ENCODE results near the gene CENPU.
"Not testable (repeated sequence)": the region's sequence is repeated elsewhere in the genome, so short reads cannot be mapped to it uniquely, and the experiment has no call there.

Gene CENPU

DNA sequence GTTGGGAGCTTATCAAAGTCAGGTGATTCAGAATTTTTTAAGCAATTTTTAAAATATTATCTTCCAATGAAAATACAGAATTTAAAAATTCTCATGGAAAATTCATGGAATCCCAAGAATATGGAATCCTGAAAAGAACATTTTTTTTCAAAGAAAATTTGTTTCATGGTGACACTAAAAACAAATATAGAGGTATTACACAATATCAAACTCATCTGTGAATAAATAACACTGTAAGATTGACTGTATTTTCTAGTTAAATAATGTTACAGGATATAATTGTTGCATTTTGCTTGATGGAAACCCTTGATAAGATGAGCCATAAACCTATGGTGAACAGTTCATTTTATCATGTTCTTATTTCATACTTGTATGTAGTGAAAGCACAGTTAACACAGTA is 72.9 kb downstream of the CENPU start:
- H3K4me3 ChIP-seq (ENCODE audit: low read length) = no peak overlapping the region
- no peak overlapping the region for H3K9ac ChIP-seq (ENCODE audit: low read length)
- H3K4me1 ChIP-seq (ENCODE audit: control insufficient read depth, insufficient read depth, low read length) = no peaks in the 10 kb centered on the region
- H3K27me3 ChIP-seq (replicated peaks; ENCODE audit: control insufficient read depth, insufficient read depth, low read length) = no peaks in the 10 kb centered on the region
- H3K9me3 ChIP-seq (ENCODE audit: control insufficient read depth, low read length) = no peaks in the 10 kb centered on the region
- no peak for DNase-seq (ENCODE audit: low read depth)
- peaks cover 19% of the 10 kb centered on the region for H3K36me3 ChIP-seq (ENCODE audit: control insufficient read depth, insufficient read depth, low read length, severe bottlenecking)

DNA sequence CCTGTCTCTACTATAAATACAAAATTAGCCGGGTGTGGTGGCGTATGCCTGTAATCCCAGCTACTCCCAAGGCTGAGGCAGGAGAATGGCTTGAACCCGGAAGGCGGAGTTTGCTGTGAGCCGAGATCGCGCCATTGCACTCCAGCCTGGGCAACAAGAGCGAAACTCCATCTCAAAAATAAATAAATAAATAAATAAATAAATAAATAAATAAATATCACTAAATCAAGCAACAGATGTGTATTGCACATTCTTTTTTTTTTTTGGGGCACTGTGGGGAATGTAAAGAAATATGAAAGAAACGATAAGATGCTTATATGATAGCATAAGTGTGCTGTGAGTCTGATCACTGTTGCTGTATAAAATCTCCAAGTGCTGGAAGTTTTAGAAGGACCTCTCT is 76.1 kb downstream of the CENPU start:
- H3K4me1 ChIP-seq (ENCODE audit: control insufficient read depth, insufficient read depth, low read length); H3K27me3 ChIP-seq (replicated peaks; ENCODE audit: control insufficient read depth, insufficient read depth, low read length); H3K9me3 ChIP-seq (ENCODE audit: control insufficient read depth, low read length); DNase-seq (ENCODE audit: low read depth); H3K4me3 ChIP-seq (ENCODE audit: low read length); H3K9ac ChIP-seq (ENCODE audit: low read length): not testable (repeated sequence)
- peaks cover 19% of the 10 kb centered on the region for H3K36me3 ChIP-seq (ENCODE audit: control insufficient read depth, insufficient read depth, low read length, severe bottlenecking)

DNA sequence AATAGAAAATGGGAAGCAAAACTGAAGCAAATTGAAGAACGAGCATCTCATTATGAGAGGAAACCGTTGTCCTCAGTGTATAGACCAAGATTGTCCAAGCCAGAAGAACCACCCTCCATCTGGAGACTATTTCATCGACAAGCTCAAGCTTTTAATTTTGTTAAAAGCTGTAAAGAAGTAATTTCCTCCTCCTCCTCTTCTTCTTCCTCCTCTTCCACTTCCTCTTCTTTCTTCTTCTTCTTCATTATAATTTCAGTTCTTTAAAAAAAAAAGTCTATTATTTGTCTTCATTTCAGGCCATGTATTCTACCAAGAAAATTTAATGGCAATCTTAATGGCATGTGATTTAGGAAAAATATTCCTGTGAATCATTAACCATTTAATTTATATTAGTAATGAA is 76.8 kb downstream of the CENPU start:
- DNase-seq (ENCODE audit: low read depth) = no peak
- H3K4me3 ChIP-seq (ENCODE audit: low read length) = no peak overlapping the region
- no peak overlapping the region for H3K9ac ChIP-seq (ENCODE audit: low read length)
- H3K4me1 ChIP-seq (ENCODE audit: control insufficient read depth, insufficient read depth, low read length) = peaks cover 8% of the 10 kb centered on the region
- H3K36me3 ChIP-seq (ENCODE audit: control insufficient read depth, insufficient read depth, low read length, severe bottlenecking) = peaks cover 19% of the 10 kb centered on the region
- H3K9me3 ChIP-seq (ENCODE audit: control insufficient read depth, low read length) = no peaks in the 10 kb centered on the region
- H3K27me3 ChIP-seq (replicated peaks; ENCODE audit: control insufficient read depth, insufficient read depth, low read length) = no peaks in the 10 kb centered on the region

DNA sequence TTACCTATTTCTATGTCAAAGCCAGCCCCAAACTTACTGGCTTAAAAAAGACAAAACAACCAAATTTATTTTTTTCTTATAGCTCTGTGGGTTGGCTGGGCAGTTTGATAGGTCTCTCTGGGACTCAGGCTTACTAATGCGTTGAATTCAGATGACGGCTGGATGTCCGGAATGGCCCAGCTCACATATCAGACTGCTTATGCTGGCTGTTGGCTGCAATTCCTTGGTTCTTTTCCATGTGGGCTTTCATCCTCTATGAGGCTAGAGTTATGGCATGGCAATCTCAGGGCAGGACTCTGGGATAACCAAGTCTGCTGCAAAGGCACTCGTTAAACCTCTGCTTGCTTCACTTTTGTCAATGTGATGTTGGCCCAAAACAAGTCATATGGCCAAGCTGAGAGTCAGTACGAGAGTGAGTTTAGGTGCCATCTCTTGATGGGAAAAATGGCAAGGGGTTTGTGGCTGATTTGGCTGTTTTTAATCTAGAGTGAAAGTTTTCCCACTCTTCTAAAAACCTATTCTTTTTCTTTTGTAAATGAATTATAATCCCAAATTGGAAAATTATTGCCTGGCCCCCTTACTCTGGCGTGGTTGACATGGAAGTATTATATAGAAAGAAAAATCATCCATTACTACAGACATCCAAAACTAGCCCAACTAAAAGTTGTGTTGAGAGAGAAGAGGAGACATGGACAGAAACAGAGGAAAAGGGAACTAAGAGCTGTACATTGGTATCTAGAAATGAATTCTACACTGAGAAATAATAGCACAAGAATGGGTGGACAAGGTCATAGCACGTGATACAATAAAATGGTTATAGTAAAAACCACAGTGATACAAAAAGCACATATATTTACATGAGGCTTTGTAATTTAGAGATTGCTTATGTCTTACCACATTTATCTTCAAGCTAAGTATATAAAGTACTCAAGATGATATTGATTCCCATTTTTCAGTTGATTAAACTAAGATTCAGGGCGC is 77.7 kb downstream of the CENPU start:
- Histone ChIP-seq H3K36me3 (ENCODE audit: control insufficient read depth, insufficient read depth, low read length, severe bottlenecking) (peaks cover 18% of the 10 kb centered on the region), H3K4me3 (ENCODE audit: low read length) (no peak overlapping the region), H3K9me3 (ENCODE audit: control insufficient read depth, low read length) (no peaks in the 10 kb centered on the region), H3K4me1 (ENCODE audit: control insufficient read depth, insufficient read depth, low read length) (peaks cover 8% of the 10 kb centered on the region), H3K27me3 (replicated peaks; ENCODE audit: control insufficient read depth, insufficient read depth, low read length) (no peaks in the 10 kb centered on the region), H3K9ac (ENCODE audit: low read length) (no peak overlapping the region)
- no peak for DNase-seq (ENCODE audit: low read depth)

DNA sequence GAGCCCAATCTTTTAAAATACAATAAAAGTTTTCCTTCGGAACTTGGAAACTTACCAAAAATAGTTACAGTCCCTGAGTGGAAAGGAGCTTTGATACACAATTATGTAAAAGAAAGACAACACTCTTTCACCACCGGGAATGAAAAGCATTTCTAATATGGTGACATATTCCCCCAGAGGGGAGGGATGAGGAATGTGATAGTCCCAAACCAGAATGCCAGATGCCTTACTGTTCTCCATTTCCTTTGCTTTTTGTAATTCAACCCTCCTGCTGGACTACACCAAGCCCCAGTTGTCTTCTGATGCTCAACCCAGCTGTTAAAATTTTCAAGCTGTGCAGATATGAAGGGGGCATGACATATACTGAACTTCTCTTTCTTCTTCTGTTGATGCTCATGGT is 80.2 kb downstream of the CENPU start:
- H3K9me3 ChIP-seq (ENCODE audit: control insufficient read depth, low read length) = no peaks in the 10 kb centered on the region
- no peak overlapping the region for H3K4me3 ChIP-seq (ENCODE audit: low read length)
- H3K9ac ChIP-seq (ENCODE audit: low read length) = no peak overlapping the region
- peak; percentile 79 for DNase-seq (ENCODE audit: low read depth)
- peaks cover 15% of the 10 kb centered on the region for H3K4me1 ChIP-seq (ENCODE audit: control insufficient read depth, insufficient read depth, low read length)
- H3K36me3 ChIP-seq (ENCODE audit: control insufficient read depth, insufficient read depth, low read length, severe bottlenecking) = peaks cover 7% of the 10 kb centered on the region
- no peaks in the 10 kb centered on the region for H3K27me3 ChIP-seq (replicated peaks; ENCODE audit: control insufficient read depth, insufficient read depth, low read length)

DNA sequence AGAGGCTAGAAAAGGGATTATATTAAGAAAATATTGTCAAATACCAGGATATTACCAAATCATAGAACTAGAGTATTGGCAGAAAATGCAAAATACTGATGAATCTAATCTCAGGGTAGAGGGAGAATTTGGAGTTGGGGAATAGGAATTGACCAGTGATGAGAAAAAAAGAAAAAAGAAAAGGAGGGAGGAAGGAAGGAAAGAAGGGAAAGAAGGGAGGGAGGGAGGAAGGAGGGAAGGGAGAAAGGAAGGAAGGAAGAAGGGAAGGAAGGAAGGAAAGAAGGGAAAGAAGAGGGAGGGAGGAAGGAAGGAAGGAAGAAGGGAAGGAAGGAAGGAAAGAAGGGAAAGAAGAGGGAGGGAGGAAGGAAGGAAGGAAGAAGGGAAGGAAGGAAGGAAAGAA is 81.2 kb downstream of the CENPU start:
- not testable (repeated sequence) for H3K27me3 ChIP-seq (replicated peaks; ENCODE audit: control insufficient read depth, insufficient read depth, low read length); H3K4me3 ChIP-seq (ENCODE audit: low read length); H3K9ac ChIP-seq (ENCODE audit: low read length); H3K9me3 ChIP-seq (ENCODE audit: control insufficient read depth, low read length); DNase-seq (ENCODE audit: low read depth); H3K36me3 ChIP-seq (ENCODE audit: control insufficient read depth, insufficient read depth, low read length, severe bottlenecking)
- H3K4me1 ChIP-seq (ENCODE audit: control insufficient read depth, insufficient read depth, low read length) = peaks cover 20% of the 10 kb centered on the region

DNA sequence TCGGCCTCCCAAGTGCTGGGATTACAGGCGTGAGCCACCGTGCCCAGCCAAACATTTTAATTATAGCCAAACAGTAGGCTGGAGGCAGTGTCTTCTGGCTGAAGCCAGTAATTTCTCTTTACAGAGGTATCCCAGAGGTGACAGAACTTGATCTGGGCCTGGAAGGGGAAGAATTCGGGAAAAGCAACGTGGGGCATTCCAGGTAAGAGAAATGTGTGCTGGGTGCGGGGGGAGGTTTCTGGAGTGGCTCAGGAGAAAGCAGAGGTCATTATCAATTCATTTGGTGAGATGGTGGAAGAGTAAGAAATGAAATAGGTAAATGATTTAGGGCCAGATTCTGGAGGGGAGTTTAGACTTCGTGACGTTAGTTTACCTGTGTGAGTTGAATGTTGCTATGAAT is 82.0 kb downstream of the CENPU start:
- no peak overlapping the region for H3K4me3 ChIP-seq (ENCODE audit: low read length)
- H3K9ac ChIP-seq (ENCODE audit: low read length) = no peak overlapping the region
- peaks cover 28% of the 10 kb centered on the region for H3K4me1 ChIP-seq (ENCODE audit: control insufficient read depth, insufficient read depth, low read length)
- DNase-seq (ENCODE audit: low read depth) = no peak
- no peaks in the 10 kb centered on the region for H3K36me3 ChIP-seq (ENCODE audit: control insufficient read depth, insufficient read depth, low read length, severe bottlenecking)
- H3K27me3 ChIP-seq (replicated peaks; ENCODE audit: control insufficient read depth, insufficient read depth, low read length) = no peaks in the 10 kb centered on the region
- no peaks in the 10 kb centered on the region for H3K9me3 ChIP-seq (ENCODE audit: control insufficient read depth, low read length)

DNA sequence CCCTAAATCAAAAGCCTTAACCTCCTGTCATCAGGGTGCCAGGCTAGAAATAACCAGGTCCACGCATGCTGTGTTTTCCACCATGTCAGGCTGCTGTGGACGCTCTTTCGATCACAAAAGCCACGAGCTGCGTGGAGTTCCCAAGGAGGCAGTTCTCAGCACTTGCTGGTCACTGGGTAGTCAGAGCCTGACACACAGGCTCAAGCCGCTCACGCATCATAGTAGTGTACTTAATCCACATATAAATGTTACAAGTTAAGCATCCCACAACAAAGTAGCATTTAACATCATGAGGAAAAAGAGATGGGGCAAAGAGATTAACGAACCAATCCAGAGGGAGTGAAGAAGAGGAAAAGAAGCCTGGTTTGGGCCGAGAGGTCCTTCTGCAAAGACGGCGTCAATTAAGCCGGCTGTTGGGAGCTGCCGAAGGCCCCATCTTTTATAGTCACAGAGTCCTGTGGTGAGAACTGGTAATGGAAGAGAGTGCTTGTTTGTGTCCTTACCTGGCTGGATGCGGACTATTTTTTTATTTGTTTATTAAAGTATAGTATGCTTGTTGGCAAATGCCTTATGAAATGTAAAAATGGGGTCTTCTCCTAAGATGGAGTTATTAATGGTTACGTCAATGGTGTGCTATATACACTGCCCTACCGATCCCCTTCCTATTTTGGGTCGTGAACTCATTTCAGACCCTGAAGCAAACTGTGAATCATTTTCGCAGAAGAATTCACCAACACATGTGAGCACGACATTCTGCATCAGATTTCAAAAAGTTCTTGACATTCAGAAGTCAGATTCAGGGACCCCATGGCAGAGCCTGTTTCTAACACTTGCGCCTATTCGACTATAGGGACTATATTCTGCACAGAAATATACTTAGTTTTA is 83.7 kb downstream of the CENPU start:
- DNase-seq (ENCODE audit: low read depth) = peak; percentile 70
- no peaks in the 10 kb centered on the region for H3K9me3 ChIP-seq (ENCODE audit: control insufficient read depth, low read length)
- peak overlapping the region; percentile 92 for H3K4me3 ChIP-seq (ENCODE audit: low read length)
- H3K4me1 ChIP-seq (ENCODE audit: control insufficient read depth, insufficient read depth, low read length) = peaks cover 43% of the 10 kb centered on the region
- peaks cover 3% of the 10 kb centered on the region for H3K36me3 ChIP-seq (ENCODE audit: control insufficient read depth, insufficient read depth, low read length, severe bottlenecking)
- H3K27me3 ChIP-seq (replicated peaks; ENCODE audit: control insufficient read depth, insufficient read depth, low read length) = no peaks in the 10 kb centered on the region
- peak overlapping the region; percentile 89 for H3K9ac ChIP-seq (ENCODE audit: low read length)

DNA sequence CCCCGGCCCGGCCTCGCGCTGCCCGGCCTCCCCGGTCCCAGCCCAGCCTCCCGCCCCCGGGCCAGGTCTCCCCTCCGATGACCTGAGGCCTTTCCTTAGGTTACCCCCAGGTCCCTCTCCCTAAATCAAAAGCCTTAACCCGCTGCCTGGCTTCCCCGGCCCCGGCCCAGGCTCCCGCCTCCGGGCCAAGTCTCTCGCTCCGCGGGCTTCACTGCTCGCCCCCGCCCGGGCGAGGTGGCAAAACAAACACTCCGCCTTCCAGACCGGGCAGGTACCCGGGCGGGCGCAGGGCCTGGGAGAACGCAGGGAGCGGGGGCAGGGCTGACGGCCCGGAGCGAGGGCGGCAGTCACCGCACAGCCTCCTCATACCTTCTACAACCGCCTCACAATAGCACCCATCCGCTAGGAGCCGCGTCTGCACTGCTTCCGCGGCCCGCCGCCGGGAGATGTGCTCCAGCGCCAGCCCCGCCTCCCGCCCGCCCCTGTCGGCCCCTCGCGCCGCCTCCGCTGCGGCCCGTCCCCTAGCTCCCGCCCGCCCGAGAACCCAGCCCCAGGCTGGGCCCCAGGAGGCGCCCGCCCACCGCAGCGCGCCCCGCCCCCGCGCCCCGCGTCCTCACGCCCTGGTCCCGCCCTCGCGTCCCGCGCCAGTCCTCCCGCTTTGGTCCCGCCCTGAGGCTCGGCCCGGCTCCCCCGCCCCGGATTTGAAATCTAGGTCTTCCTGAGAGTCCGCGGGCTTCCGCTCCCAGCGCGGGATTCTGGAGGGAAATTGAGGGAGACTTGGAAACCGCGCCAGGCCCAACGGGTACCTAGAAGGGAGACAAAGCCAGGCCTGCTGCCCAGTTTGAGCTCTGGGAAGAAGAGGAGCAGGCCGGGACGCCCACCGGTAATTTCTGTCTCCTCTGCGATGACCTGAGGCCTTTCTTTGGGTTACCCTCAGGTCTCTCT is 84.6 kb downstream of the CENPU start, which contains the start of the genes CASP3 and PRIMPOL:
Gene CASP3, minus strand, starts transcription at position 422 of the 945 bp plus-strand sequence. CDS start 10,994 bp downstream, outside the sequence.
Gene PRIMPOL, plus strand, starts transcription at position 713 of the 945 bp plus-strand sequence. CDS start 7,403 bp downstream, outside the sequence.
- Histone ChIP-seq H3K4me1 (ENCODE audit: control insufficient read depth, insufficient read depth, low read length) (peaks cover 46% of the 10 kb centered on the region), H3K9me3 (ENCODE audit: control insufficient read depth, low read length) (no peaks in the 10 kb centered on the region), H3K4me3 (ENCODE audit: low read length) (peak within 1 kb of the TSS; percentile 94), H3K27me3 (replicated peaks; ENCODE audit: control insufficient read depth, insufficient read depth, low read length) (no peaks in the 10 kb centered on the region), H3K36me3 (ENCODE audit: control insufficient read depth, insufficient read depth, low read length, severe bottlenecking) (peaks cover 8% of the 10 kb centered on the region), H3K9ac (ENCODE audit: low read length) (peak within 1 kb of the TSS; percentile 92)
- DNase-seq (ENCODE audit: low read depth) = peak; percentile 99

DNA sequence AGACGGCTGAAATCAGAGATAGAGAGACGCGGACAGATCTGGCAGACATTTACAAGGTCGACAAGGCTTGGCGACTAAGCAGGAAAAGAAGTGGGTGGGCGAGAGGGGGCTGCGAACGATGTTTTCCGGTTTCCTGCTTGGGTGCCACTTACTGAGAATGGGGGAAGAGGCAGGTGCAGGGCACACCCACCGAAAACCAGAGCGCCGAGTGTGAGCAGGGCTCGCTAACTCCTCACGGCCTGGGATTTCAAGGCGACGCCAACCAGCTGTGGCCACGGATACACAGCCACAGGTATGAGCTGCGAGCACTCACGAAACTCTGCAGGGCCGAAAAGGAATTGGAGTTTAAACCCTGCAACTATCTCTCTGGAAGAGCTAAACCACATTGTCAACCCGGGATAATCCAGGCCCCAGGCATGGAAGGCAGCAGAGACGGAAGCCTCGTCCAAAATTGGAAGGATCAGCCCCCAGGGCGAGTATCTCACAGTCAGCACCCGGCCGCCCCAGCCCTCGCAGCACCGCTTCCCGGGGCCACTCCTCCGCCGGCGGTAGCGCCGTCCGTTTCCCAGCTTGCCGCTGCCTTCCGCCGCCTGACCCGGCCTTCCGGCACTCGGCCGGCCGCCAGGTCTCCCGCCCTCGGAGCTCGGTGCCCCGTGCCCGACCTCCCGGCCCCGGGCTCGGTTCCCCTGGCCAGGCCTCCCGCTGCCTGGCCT is 85.4 kb downstream of the CENPU start:
- Histone ChIP-seq H3K9me3 (ENCODE audit: control insufficient read depth, low read length) (no peaks in the 10 kb centered on the region), H3K4me3 (ENCODE audit: low read length) (peak overlapping the region; percentile 94), H3K4me1 (ENCODE audit: control insufficient read depth, insufficient read depth, low read length) (peaks cover 46% of the 10 kb centered on the region), H3K27me3 (replicated peaks; ENCODE audit: control insufficient read depth, insufficient read depth, low read length) (no peaks in the 10 kb centered on the region), H3K36me3 (ENCODE audit: control insufficient read depth, insufficient read depth, low read length, severe bottlenecking) (peaks cover 8% of the 10 kb centered on the region), H3K9ac (ENCODE audit: low read length) (peak overlapping the region; percentile 92)
- DNase-seq (ENCODE audit: low read depth) = peak; percentile 80

All from adipocyte (in vitro differentiated cells).